ENCODE results near the gene DENND2C.
A peak's percentile ranks its signal among the peaks of the same experiment; 100 is the strongest.

The DENND2C gene

GRCh38 chr1:114702737-114703136, 32.9 kb upstream of the DENND2C start:
- Histone ChIP-seq H3K4me1 (ENCODE audit: control insufficient read depth, low read length) (peaks cover 51% of the 10 kb centered on the region), H3K4me3 (ENCODE audit: low read length) (peak overlapping the region; percentile 38), H3K4me2 (ENCODE audit: low read length) (peak overlapping the region; percentile 45), H3K9me2 (replicated peaks; ENCODE audit: control insufficient read depth, low read length) (no peaks in the 10 kb centered on the region), H3K9me3 (ENCODE audit: control insufficient read depth, insufficient read depth, low read length) (no peaks in the 10 kb centered on the region), H3K79me2 (ENCODE audit: control insufficient read depth, low read length) (no peaks in the 10 kb centered on the region), H3K27ac (ENCODE audit: low read depth, low read length) (peak overlapping the region; percentile 50), H3K27me3 (ENCODE audit: control insufficient read depth, low read length) (0 out of 2 replicates have a peak, but pooled peaks cover 3% of the 10 kb centered on the region), H4K20me1 (ENCODE audit: control insufficient read depth, insufficient read depth, low read depth, low read length) (no peaks in the 10 kb centered on the region), H3F3A (ENCODE audit: control insufficient read depth, insufficient read depth) (peaks cover 15% of the 10 kb centered on the region), H3K36me3 (ENCODE audit: control insufficient read depth, low read length) (peaks cover 20% of the 10 kb centered on the region)
- TF ChIP-seq EZH2phosphoT487 (IDR thresholded peaks at IDR 0.05; ENCODE audit: borderline replicate concordance, low read length) (no peak), CTCF (IDR thresholded peaks at IDR 0.05; ENCODE audit: low read depth, low read length, poor library complexity, severe bottlenecking) (no peak)

- H3K27me3 ChIP-seq (ENCODE audit: control insufficient read depth, low read length) = peaks cover 3% of the 10 kb centered on the region; the same call in 1 of the 2 replicates
- H3K79me2 ChIP-seq (ENCODE audit: control insufficient read depth, low read length) = no peaks in the 10 kb centered on the region
- no peak overlapping the region; the same call in 1 of the 2 replicates for H3K4me3 ChIP-seq (ENCODE audit: low read length)
- no peaks in the 10 kb centered on the region for H3K9me3 ChIP-seq (ENCODE audit: control insufficient read depth, insufficient read depth, low read length)
- H3K9me2 ChIP-seq (replicated peaks; ENCODE audit: control insufficient read depth, low read length) = no peaks in the 10 kb centered on the region
- peaks cover 15% of the 10 kb centered on the region for H3F3A ChIP-seq (ENCODE audit: control insufficient read depth, insufficient read depth)
- H4K20me1 ChIP-seq (ENCODE audit: control insufficient read depth, insufficient read depth, low read depth, low read length) = no peaks in the 10 kb centered on the region
- TF ChIP-seq CTCF (IDR thresholded peaks at IDR 0.05; ENCODE audit: low read depth, low read length, poor library complexity, severe bottlenecking) = no peak
- TF ChIP-seq EZH2phosphoT487 (IDR thresholded peaks at IDR 0.05; ENCODE audit: borderline replicate concordance, low read length) = no peak
- H3K27ac ChIP-seq (ENCODE audit: low read depth, low read length) = no peak overlapping the region
- peaks cover 51% of the 10 kb centered on the region for H3K4me1 ChIP-seq (ENCODE audit: control insufficient read depth, low read length)
- peak overlapping the region; percentile 45 for H3K4me2 ChIP-seq (ENCODE audit: low read length)
- peaks cover 12% of the 10 kb centered on the region for H3K36me3 ChIP-seq (ENCODE audit: control insufficient read depth, low read length)
These were observed 32.1 kb upstream of the DENND2C start for GRCh38 chr1:114701931-114702330.

- no peaks in the 10 kb centered on the region for H3K36me3 ChIP-seq (ENCODE audit: control insufficient read depth, low read length)
- TF ChIP-seq CTCF (IDR thresholded peaks at IDR 0.05; ENCODE audit: low read depth, low read length, poor library complexity, severe bottlenecking) (no peak), EZH2phosphoT487 (IDR thresholded peaks at IDR 0.05; ENCODE audit: borderline replicate concordance, low read length) (no peak)
- no peaks in the 10 kb centered on the region for H3K9me2 ChIP-seq (replicated peaks; ENCODE audit: control insufficient read depth, low read length)
- peaks cover 51% of the 10 kb centered on the region for H3K4me1 ChIP-seq (ENCODE audit: control insufficient read depth, low read length)
- H3K4me3 ChIP-seq (ENCODE audit: low read length) = no peak overlapping the region; the same call in 1 of the 2 replicates
- peaks cover 3% of the 10 kb centered on the region; the same call in 1 of the 2 replicates for H3K27me3 ChIP-seq (ENCODE audit: control insufficient read depth, low read length)
- H4K20me1 ChIP-seq (ENCODE audit: control insufficient read depth, insufficient read depth, low read depth, low read length) = no peaks in the 10 kb centered on the region
- H3K27ac ChIP-seq (ENCODE audit: low read depth, low read length) = no peak overlapping the region
- H3F3A ChIP-seq (ENCODE audit: control insufficient read depth, insufficient read depth) = peaks cover 11% of the 10 kb centered on the region
- no peaks in the 10 kb centered on the region for H3K9me3 ChIP-seq (ENCODE audit: control insufficient read depth, insufficient read depth, low read length)
- no peaks in the 10 kb centered on the region for H3K79me2 ChIP-seq (ENCODE audit: control insufficient read depth, low read length)
- H3K4me2 ChIP-seq (ENCODE audit: low read length) = peak overlapping the region; percentile 45
These were observed 30.3 kb upstream of the DENND2C start for GRCh38 chr1:114700036-114700600.
